HFFc6 (cell line): ENCODE measurements around the gene CYP2J2. TPM values are rescaled to one million over a fixed set of nuclear protein-coding genes. Genes with fewer than 3 reads are reported as not detected.
A peak's percentile ranks its signal among the peaks of the same experiment; 100 is the strongest.

Experiments
- DNase-seq: peaks from one replicate; pipeline ENCODE4 v3.0.0-alpha.2; 2018
- H3K27ac Mint-ChIP-seq: 2 replicates; pipeline ENCODE4 v1.8.0; 2020; ENCODE audit warnings: mild to moderate bottlenecking, mixed read lengths
- H3K27me3 Mint-ChIP-seq: 2 replicates; pipeline ENCODE4 v1.8.0; 2021; ENCODE audit warnings: mild to moderate bottlenecking, moderate library complexity, mixed read lengths; ENCODE audit not compliant: insufficient read depth
- H3K36me3 Mint-ChIP-seq: 2 replicates; pipeline ENCODE4 v1.8.0; 2021; ENCODE audit warnings: low read depth, mixed read lengths
- H3K4me1 Mint-ChIP-seq: 2 replicates; pipeline ENCODE4 v1.8.0; 2020; ENCODE audit warnings: low read depth, mixed read lengths
- H3K4me3 Mint-ChIP-seq: 2 replicates; pipeline ENCODE4 v1.8.0; 2020; ENCODE audit warnings: mild to moderate bottlenecking, moderate library complexity, mixed read lengths
- H3K9me3 Mint-ChIP-seq: 2 replicates; pipeline ENCODE4 v1.8.0; 2020; ENCODE audit warnings: mild to moderate bottlenecking, mixed read lengths
- total RNA-seq, 6 experiments: library from RNA; stranded (reverse); fragmentation: NEBNext Ultra II Directional; extraction: Animal tissue kit (Norgen Biotek cat#: 25700); gene quantifications; 2 replicates in 1 of 6; 3 replicates in 5 of 6; pipeline ENCODE4 v1.2.3, GENCODE V29; 2021
- TF ChIP-seq, protein P1 (sequence below): fragments of 200-600 bp; sonication (generic); IDR thresholded peaks from 2 replicates; pipeline ENCODE4 v1.5.0; 2021; ENCODE audit warnings: antibody characterized with exemption, mild to moderate bottlenecking

CYP2J2 gene
- total RNA-seq, 6 experiments from 2014 or later: 0.14 TPM; not detected in 4

DNA sequence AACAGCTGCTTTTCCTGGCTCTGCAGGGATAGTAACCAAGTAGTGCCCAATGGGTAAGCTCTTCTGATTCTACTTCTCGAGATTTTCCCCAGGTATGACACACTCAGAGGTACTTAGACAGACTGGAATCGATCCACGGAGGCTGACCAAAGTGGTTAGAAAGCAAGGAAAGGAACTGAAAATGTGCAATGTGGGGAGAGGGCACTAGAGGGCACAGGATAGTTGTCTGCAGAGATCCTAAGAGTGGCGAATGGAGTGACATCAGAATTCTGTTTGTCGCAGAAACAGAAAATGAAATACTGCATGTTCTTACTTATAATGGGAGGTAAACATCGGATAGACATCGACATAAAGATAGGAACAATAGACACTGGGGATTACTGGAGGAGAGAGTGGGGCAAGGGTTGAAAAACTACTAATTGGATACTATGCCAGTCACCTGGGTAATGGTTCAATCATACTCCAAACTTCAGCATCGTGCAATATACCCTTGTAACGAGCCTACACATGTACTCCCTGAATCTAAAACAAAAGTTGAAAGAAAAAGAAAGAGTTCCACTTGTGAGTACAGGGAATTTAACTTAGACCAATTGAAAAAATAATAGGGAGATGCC lies 23.3 kb downstream of the CYP2J2 start:
- TF ChIP-seq, protein P1, sequence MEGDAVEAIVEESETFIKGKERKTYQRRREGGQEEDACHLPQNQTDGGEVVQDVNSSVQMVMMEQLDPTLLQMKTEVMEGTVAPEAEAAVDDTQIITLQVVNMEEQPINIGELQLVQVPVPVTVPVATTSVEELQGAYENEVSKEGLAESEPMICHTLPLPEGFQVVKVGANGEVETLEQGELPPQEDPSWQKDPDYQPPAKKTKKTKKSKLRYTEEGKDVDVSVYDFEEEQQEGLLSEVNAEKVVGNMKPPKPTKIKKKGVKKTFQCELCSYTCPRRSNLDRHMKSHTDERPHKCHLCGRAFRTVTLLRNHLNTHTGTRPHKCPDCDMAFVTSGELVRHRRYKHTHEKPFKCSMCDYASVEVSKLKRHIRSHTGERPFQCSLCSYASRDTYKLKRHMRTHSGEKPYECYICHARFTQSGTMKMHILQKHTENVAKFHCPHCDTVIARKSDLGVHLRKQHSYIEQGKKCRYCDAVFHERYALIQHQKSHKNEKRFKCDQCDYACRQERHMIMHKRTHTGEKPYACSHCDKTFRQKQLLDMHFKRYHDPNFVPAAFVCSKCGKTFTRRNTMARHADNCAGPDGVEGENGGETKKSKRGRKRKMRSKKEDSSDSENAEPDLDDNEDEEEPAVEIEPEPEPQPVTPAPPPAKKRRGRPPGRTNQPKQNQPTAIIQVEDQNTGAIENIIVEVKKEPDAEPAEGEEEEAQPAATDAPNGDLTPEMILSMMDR: peak; percentile 59
- no peak for DNase-seq
- no peak overlapping the region for H3K27ac Mint-ChIP-seq
- H3K4me3 Mint-ChIP-seq: no peak overlapping the region
- no peaks in the 10 kb centered on the region for H3K36me3 Mint-ChIP-seq
- H3K9me3 Mint-ChIP-seq: no peaks in the 10 kb centered on the region
- H3K4me1 Mint-ChIP-seq: peaks cover 16% of the 10 kb centered on the region
- H3K27me3 Mint-ChIP-seq: peaks cover 6% of the 10 kb centered on the region

GRCh38 chr1:59901770-59902388 lies 24.7 kb downstream of the CYP2J2 start:
- no peaks in the 10 kb centered on the region for H3K36me3 Mint-ChIP-seq
- H3K9me3 Mint-ChIP-seq: no peaks in the 10 kb centered on the region
- H3K27ac Mint-ChIP-seq: no peak overlapping the region
- H3K4me3 Mint-ChIP-seq: no peak overlapping the region
- TF ChIP-seq, protein P1: no peak
- H3K27me3 Mint-ChIP-seq: peaks cover 6% of the 10 kb centered on the region
- peaks cover 16% of the 10 kb centered on the region for H3K4me1 Mint-ChIP-seq
- peak; percentile 6 for DNase-seq

- no peak for DNase-seq
- Mint-ChIP-seq H3K4me3 (no peak overlapping the region), H3K9me3 (no peaks in the 10 kb centered on the region), H3K36me3 (no peaks in the 10 kb centered on the region), H3K27ac (no peak overlapping the region), H3K4me1 (peaks cover 16% of the 10 kb centered on the region), H3K27me3 (peaks cover 10% of the 10 kb centered on the region)
- TF ChIP-seq, protein P1: no peak
These were observed 25.9 kb downstream of the CYP2J2 start for GRCh38 chr1:59900640-59901039.

GRCh38 chr1:59898927-59899326 lies 27.6 kb downstream of the CYP2J2 start:
- Mint-ChIP-seq H3K4me1 (peaks cover 16% of the 10 kb centered on the region), H3K36me3 (no peaks in the 10 kb centered on the region), H3K9me3 (no peaks in the 10 kb centered on the region), H3K27ac (no peak overlapping the region), H3K27me3 (peaks cover 10% of the 10 kb centered on the region), H3K4me3 (no peak overlapping the region)
- no peak for DNase-seq
- TF ChIP-seq, protein P1: no peak

DNA sequence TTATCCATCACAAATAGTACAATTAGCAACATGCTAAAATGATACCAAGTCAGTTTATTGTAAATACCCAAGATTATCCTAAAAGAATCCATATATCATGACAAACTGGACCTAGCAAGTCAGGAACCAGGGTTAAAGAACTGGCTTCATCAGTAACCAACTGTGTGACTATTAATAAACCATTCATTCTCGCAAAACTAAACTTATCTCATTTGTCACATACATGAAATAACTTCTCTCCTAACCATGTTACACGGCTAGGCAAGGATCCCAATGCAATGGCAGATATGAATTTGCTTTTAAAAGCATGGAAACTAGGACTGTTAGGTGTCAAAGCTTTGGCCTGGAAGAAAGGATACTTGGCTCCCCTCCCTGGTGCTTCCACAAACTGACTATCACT lies 29.4 kb downstream of the CYP2J2 start:
- Mint-ChIP-seq H3K4me1 (peaks cover 16% of the 10 kb centered on the region), H3K9me3 (no peaks in the 10 kb centered on the region), H3K27me3 (peaks cover 10% of the 10 kb centered on the region), H3K4me3 (no peak overlapping the region), H3K36me3 (no peaks in the 10 kb centered on the region), H3K27ac (no peak overlapping the region)
- TF ChIP-seq, protein P1: no peak
- DNase-seq: no peak
